Measurements from ENCODE around the gene SULT4A1.

Gene SULT4A1

DNA sequence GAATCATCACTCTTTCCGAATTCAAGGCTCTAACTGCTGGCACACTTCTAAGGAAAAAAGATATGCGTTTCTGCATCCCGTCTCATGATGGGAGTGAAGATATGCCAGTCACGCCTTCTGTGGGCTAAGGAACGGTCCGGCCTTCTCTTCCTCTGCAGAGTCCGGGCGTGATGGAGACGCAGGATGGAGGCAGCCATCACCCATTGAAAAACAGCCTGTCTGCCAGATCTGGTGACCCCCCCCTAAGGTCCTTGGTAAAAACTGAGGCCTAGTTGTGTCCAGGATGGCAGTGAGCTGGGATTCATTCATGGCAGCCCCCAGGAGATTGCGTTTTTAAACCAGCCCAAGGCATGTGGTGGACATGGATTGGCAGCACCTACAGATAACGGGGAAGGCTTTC, 43.3 kb downstream of the SULT4A1 start:
- Histone ChIP-seq H3K4me1 (ENCODE audit: insufficient read depth, low read length, severe bottlenecking) (no peaks in the 10 kb centered on the region), H2AFZ (ENCODE audit: low read length) (no peak overlapping the region), H3F3A (ENCODE audit: insufficient read depth, low read length) (no peaks in the 10 kb centered on the region), H3K27ac (ENCODE audit: low read depth, low read length, poor library complexity, severe bottlenecking) (no peak overlapping the region), H3K9me3 (ENCODE audit: low read length) (no peaks in the 10 kb centered on the region), H3K9me2 (ENCODE audit: low read depth, low read length) (no peaks in the 10 kb centered on the region), H3K36me3 (ENCODE audit: insufficient read depth, low read length) (no peaks in the 10 kb centered on the region; the same call in 1 of the 2 replicates), H3K4me3 (ENCODE audit: low read depth, low read length, poor library complexity, severe bottlenecking) (no peak overlapping the region), H3K4me2 (ENCODE audit: low read length) (no peak overlapping the region), H3K9ac (ENCODE audit: low read length) (no peak overlapping the region), H3K79me2 (ENCODE audit: insufficient read depth, low read length) (no peaks in the 10 kb centered on the region), H4K20me1 (ENCODE audit: insufficient read depth, low read length) (no peaks in the 10 kb centered on the region), H3K27me3 (ENCODE audit: insufficient read depth, low read length) (no peaks in the 10 kb centered on the region)
- TF ChIP-seq EZH2 (IDR thresholded peaks at IDR 0.05; ENCODE audit: borderline replicate concordance, low read length): no peak
- TF ChIP-seq, protein P1, sequence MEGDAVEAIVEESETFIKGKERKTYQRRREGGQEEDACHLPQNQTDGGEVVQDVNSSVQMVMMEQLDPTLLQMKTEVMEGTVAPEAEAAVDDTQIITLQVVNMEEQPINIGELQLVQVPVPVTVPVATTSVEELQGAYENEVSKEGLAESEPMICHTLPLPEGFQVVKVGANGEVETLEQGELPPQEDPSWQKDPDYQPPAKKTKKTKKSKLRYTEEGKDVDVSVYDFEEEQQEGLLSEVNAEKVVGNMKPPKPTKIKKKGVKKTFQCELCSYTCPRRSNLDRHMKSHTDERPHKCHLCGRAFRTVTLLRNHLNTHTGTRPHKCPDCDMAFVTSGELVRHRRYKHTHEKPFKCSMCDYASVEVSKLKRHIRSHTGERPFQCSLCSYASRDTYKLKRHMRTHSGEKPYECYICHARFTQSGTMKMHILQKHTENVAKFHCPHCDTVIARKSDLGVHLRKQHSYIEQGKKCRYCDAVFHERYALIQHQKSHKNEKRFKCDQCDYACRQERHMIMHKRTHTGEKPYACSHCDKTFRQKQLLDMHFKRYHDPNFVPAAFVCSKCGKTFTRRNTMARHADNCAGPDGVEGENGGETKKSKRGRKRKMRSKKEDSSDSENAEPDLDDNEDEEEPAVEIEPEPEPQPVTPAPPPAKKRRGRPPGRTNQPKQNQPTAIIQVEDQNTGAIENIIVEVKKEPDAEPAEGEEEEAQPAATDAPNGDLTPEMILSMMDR (IDR thresholded peaks at IDR 0.05; ENCODE audit: low read length): no peak

DNA sequence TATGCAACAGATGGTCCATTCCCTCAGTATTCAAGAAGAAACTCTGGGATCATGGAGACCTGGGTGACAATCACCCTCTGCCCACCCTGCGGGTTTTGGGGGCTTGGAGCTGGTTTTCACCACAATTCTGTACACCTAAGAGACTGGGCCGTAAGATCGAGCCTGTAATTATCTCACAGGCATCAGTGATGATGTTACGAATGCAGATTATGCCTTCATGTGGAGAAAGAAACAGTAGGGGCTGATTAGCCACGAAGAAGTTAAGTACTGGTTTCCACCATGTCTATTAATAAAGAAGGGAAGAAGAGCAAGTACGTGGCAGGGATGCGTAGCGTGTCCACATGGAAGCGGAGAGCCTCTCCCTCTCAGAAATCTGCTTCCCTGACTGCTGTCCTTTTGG, 44.9 kb downstream of the SULT4A1 start:
- H3K36me3 ChIP-seq (ENCODE audit: insufficient read depth, low read length): no peaks in the 10 kb centered on the region; the same call in 1 of the 2 replicates
- no peak overlapping the region for H2AFZ ChIP-seq (ENCODE audit: low read length)
- TF ChIP-seq EZH2 (IDR thresholded peaks at IDR 0.05; ENCODE audit: borderline replicate concordance, low read length): no peak
- TF ChIP-seq, protein P1 (IDR thresholded peaks at IDR 0.05; ENCODE audit: low read length): no peak
- no peaks in the 10 kb centered on the region for H4K20me1 ChIP-seq (ENCODE audit: insufficient read depth, low read length)
- H3K9me3 ChIP-seq (ENCODE audit: low read length): no peaks in the 10 kb centered on the region
- H3K27ac ChIP-seq (ENCODE audit: low read depth, low read length, poor library complexity, severe bottlenecking): no peak overlapping the region
- H3K4me2 ChIP-seq (ENCODE audit: low read length): no peak overlapping the region
- H3K79me2 ChIP-seq (ENCODE audit: insufficient read depth, low read length): no peaks in the 10 kb centered on the region
- no peak overlapping the region for H3K4me3 ChIP-seq (ENCODE audit: low read depth, low read length, poor library complexity, severe bottlenecking)
- H3K27me3 ChIP-seq (ENCODE audit: insufficient read depth, low read length): no peaks in the 10 kb centered on the region
- peaks cover 12% of the 10 kb centered on the region for H3K4me1 ChIP-seq (ENCODE audit: insufficient read depth, low read length, severe bottlenecking)
- no peak overlapping the region for H3K9ac ChIP-seq (ENCODE audit: low read length)
- no peaks in the 10 kb centered on the region for H3F3A ChIP-seq (ENCODE audit: insufficient read depth, low read length)
- no peaks in the 10 kb centered on the region for H3K9me2 ChIP-seq (ENCODE audit: low read depth, low read length)

DNA sequence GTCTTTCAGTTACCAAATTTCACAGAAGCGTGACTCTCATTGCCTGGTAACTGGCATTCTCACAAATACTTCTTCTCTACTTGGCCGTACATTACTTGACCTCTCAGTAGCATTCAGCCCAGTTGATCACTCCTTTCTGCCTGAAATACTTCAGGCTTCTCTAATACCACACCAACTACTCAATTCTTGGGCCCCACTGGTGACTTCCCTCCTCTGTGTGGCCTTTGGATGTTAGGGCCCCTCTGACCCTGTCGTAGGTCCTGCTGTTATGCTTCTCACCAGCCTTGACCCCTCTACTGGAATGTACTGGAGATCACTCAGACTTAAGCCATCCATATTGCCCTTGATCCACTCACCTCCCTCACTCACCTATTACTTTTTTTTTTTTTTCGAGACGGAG, 48.0 kb downstream of the SULT4A1 start:
- no peaks in the 10 kb centered on the region; the same call in 1 of the 2 replicates for H3K36me3 ChIP-seq (ENCODE audit: insufficient read depth, low read length)
- no peaks in the 10 kb centered on the region for H3K79me2 ChIP-seq (ENCODE audit: insufficient read depth, low read length)
- H3F3A ChIP-seq (ENCODE audit: insufficient read depth, low read length): no peaks in the 10 kb centered on the region
- no peaks in the 10 kb centered on the region for H4K20me1 ChIP-seq (ENCODE audit: insufficient read depth, low read length)
- H3K9me2 ChIP-seq (ENCODE audit: low read depth, low read length): no peaks in the 10 kb centered on the region
- H3K27me3 ChIP-seq (ENCODE audit: insufficient read depth, low read length): no peaks in the 10 kb centered on the region
- no peak overlapping the region for H3K27ac ChIP-seq (ENCODE audit: low read depth, low read length, poor library complexity, severe bottlenecking)
- H3K9me3 ChIP-seq (ENCODE audit: low read length): no peaks in the 10 kb centered on the region
- peaks cover 19% of the 10 kb centered on the region for H3K4me1 ChIP-seq (ENCODE audit: insufficient read depth, low read length, severe bottlenecking)
- H3K4me3 ChIP-seq (ENCODE audit: low read depth, low read length, poor library complexity, severe bottlenecking): no peak overlapping the region
- H2AFZ ChIP-seq (ENCODE audit: low read length): no peak overlapping the region
- no peak overlapping the region for H3K4me2 ChIP-seq (ENCODE audit: low read length)
- TF ChIP-seq, protein P1 (IDR thresholded peaks at IDR 0.05; ENCODE audit: low read length): no peak
- TF ChIP-seq EZH2 (IDR thresholded peaks at IDR 0.05; ENCODE audit: borderline replicate concordance, low read length): no peak
- no peak overlapping the region for H3K9ac ChIP-seq (ENCODE audit: low read length)
